ENCODE results near the gene RAB3IL1. TPM values are rescaled to one million over a fixed set of nuclear protein-coding genes. Genes with fewer than 3 reads are reported as not detected.
A peak's percentile ranks its signal among the peaks of the same experiment; 100 is the strongest.

The RAB3IL1 gene
- total and polyA plus RNA-seq, 9 of the 15 experiments (the other 6 are each of a cell fraction or from before 2014, with no cell fraction given): 0.15 to 42.6 (median 15.5) TPM

- TF ChIP-seq ZBTB9 (CRISPR knock-in tag; IDR thresholded peaks at IDR 0.05) (0 out of 2 replicates have a peak, but pooled peaks have one; percentile 49), UBTF (IDR thresholded peaks at IDR 0.05; ENCODE audit: borderline replicate concordance in 1 of 2, low read depth in 2 of 2, low read length in 2 of 2) (peak in 1 of 2 experiments; percentile 66; a peak in 1 of 4 replicates), VEZF1 (CRISPR knock-in tag; IDR thresholded peaks at IDR 0.05) (peak; percentile 86), NR1H2 (CRISPR knock-in tag; IDR thresholded peaks at IDR 0.05) (no peak), MCM3 (IDR thresholded peaks at IDR 0.05) (no peak), PCBP1 (IDR thresholded peaks at IDR 0.05; ENCODE audit: low read depth, low read length, poor library complexity, severe bottlenecking) (no peak), NR2F6 (CRISPR knock-in tag; IDR thresholded peaks at IDR 0.05) (no peak), CBX3 (IDR thresholded peaks at IDR 0.05; ENCODE audit: borderline replicate concordance in 1 of 2, low read length in 2 of 2) (no peak), ADNP (tag; IDR thresholded peaks at IDR 0.05) (peak; percentile 72), KAT7 (CRISPR knock-in tag; IDR thresholded peaks at IDR 0.05; ENCODE audit: borderline replicate concordance) (0 out of 2 replicates have a peak, but pooled peaks have one; percentile 72), MITF (IDR thresholded peaks at IDR 0.05) (0 out of 2 replicates have a peak, but pooled peaks have one; percentile 21), CXXC5 (CRISPR knock-in tag; IDR thresholded peaks at IDR 0.05) (peak; percentile 86), JUN (IDR thresholded peaks at IDR 0.05; ENCODE audit: borderline replicate concordance, low read depth, low read length) (peak; percentile 33; the same call in 1 of the 2 replicates), JUN (CRISPR knock-in tag; IDR thresholded peaks at IDR 0.05; ENCODE audit: borderline replicate concordance) (no peak), FOS (IDR thresholded peaks at IDR 0.05; ENCODE audit: extremely low read depth, insufficient read length) (no peak), TRIM25 (IDR thresholded peaks at IDR 0.05; ENCODE audit: borderline replicate concordance) (no peak), HDAC1 (IDR thresholded peaks at IDR 0.05) (peak; percentile 78 to 82; a peak in 3 of 4 replicates), BDP1 (IDR thresholded peaks at IDR 0.05; ENCODE audit: insufficient read depth, insufficient read length) (no peak), ZNF23 (CRISPR knock-in tag; IDR thresholded peaks at IDR 0.05) (no peak)
These were observed at the start of gene RAB3IL1 (continued) for GRCh38 chr11:61917334-61918109.

Measured in K562 (cell line).